ENCODE data around the gene RBMY1A1.
"Not testable (repeated sequence)": the region's sequence is repeated elsewhere in the genome, so short reads cannot be mapped to it uniquely, and the experiment has no call there.

RBMY1A1 gene

DNA sequence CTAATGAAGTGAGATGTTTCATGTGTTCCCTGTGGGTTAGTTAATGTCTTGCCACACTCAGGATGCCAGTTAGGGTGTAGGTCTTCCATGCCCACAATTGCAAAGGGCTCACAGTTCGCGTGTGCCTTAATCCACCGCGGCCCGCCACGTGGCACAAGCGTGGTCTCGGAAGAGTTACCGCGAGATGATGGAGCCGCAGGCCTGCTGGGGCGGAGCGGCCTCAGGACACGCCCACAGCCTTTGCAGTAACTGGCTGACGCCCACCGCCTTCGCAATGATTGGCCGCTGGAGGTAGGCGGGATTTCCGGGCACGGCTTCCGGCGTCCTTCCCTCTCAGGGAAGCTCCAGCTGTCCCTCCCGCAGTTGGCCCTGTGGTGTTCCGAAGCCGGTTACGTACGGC, at the start of gene RBMY1A1:
Gene RBMY1A1 (plus strand): TSS at position 301 of the 400 bp plus-strand sequence. CDS start 2,013 bp downstream, outside the sequence.
- CTCF ChIA-PET; DNase-seq (ENCODE audit: extremely low spot score); POLR2A ChIA-PET: not testable (repeated sequence)

DNA sequence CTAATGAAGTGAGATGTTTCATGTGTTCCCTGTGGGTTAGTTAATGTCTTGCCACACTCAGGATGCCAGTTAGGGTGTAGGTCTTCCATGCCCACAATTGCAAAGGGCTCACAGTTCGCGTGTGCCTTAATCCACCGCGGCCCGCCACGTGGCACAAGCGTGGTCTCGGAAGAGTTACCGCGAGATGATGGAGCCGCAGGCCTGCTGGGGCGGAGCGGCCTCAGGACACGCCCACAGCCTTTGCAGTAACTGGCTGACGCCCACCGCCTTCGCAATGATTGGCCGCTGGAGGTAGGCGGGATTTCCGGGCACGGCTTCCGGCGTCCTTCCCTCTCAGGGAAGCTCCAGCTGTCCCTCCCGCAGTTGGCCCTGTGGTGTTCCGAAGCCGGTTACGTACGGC, 23.6 kb upstream of the RBMY1A1 start, which contains the start of gene RBMY1B:
Gene RBMY1B (plus strand): TSS at position 301 of the 400 bp plus-strand sequence. CDS start 2,013 bp downstream, outside the sequence.
- DNase-seq (ENCODE audit: extremely low spot score); POLR2A ChIA-PET; CTCF ChIA-PET: not testable (repeated sequence)

DNA sequence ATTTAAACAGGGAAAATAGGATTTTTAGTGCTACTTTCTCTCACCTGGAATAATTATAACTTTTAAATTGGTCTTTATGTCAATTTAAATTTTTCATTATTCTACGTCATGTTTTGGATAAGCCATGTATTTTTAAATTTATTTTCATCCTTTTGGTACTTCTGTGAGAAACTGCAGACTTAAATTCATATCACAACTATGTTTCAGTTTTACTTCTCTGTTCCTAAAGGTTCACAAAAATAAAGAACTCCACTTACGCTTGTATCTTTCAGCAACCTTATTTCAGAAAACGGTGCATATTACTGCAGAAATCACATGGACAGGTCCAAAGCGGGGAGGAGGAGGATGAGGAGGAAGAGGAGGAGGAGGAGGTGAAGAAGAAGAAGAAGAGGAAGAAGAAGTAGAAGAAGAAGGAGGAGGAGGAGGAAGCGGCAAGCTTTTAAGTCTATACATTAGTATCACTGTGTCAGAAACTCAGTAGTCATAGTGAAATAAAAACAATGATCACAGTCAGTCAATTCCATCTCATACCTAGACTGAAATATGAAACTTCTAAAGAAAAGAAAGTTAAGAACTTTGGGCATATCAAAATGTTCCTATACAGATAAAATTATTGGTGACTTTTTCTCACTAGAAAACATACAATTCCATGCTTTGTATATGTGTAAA, 24.8 kb downstream of the RBMY1A1 start:
- CTCF ChIA-PET; POLR2A ChIA-PET; DNase-seq (ENCODE audit: extremely low spot score): not testable (repeated sequence)

DNA sequence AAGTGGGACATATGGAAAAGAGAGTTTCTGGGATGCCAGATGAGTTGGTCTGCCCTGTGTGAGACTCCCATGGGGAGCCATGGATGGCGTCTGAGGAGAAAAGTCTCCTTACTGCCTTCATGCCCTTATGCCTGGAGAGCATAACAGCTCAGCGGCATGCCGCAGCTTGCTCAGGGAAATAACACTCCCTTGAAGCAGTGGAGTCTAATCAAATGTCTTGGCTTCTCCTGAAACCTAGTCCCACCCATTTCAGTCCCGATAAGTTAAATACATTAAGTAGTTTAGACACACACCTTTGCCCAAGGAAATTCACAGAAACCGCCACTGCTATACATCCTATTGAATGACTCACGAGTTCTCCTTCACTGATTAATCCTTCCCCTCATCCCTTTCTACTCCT, 50.8 kb downstream of the RBMY1A1 start:
- CTCF ChIA-PET: no interaction called here
- TF ChIP-seq, protein P1, sequence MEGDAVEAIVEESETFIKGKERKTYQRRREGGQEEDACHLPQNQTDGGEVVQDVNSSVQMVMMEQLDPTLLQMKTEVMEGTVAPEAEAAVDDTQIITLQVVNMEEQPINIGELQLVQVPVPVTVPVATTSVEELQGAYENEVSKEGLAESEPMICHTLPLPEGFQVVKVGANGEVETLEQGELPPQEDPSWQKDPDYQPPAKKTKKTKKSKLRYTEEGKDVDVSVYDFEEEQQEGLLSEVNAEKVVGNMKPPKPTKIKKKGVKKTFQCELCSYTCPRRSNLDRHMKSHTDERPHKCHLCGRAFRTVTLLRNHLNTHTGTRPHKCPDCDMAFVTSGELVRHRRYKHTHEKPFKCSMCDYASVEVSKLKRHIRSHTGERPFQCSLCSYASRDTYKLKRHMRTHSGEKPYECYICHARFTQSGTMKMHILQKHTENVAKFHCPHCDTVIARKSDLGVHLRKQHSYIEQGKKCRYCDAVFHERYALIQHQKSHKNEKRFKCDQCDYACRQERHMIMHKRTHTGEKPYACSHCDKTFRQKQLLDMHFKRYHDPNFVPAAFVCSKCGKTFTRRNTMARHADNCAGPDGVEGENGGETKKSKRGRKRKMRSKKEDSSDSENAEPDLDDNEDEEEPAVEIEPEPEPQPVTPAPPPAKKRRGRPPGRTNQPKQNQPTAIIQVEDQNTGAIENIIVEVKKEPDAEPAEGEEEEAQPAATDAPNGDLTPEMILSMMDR (IDR thresholded peaks at IDR 0.05; ENCODE audit: control extremely low read depth, extremely low read depth, low read depth, missing control alignments): no peak
- DNase-seq (ENCODE audit: extremely low spot score): no peak
- POLR2A ChIA-PET: no interaction called here

DNA sequence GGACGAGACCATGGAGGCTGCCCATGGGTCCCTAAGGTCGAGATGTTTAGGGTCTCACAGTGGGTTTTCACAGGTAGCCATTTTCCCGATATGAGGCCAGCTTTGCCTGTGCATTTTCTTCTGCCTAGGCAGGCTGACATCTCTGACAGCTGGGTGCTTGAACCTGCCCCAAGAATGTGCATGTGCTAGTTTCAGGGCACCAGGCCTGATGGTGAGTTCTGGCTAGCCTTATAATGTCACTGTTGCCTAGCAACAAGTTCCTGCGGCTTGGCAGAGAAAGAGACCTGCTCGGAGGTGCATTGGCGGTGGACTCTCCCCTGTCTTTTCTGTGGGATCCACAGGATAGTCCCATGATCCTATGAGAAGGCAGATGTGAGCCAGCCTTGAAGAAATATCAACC, 51.8 kb downstream of the RBMY1A1 start:
- DNase-seq (ENCODE audit: extremely low spot score); CTCF ChIA-PET; POLR2A ChIA-PET: not testable (repeated sequence)

DNA sequence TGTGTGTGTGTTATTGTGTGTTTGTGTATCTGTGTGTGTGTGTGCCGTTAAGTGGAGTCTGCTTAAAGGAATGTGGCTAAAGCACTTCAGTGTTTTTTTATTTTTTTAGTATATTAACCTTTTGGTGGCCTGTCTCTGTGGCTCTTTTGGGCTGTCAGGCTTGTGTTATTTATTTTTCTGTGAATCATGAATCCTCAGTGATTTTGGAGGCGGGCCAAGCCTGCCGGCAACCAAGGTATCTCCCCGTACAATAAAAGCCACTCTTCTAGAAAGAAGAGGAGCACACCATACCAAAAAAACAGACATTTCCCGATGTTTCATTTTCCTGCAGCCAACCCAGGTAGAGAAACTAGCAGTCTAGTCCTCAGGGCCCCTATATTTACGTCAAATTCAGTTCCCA, 57.4 kb downstream of the RBMY1A1 start:
- CTCF ChIA-PET: no interaction called here
- DNase-seq (ENCODE audit: extremely low spot score): no peak
- TF ChIP-seq, protein P1 (IDR thresholded peaks at IDR 0.05; ENCODE audit: control extremely low read depth, extremely low read depth, low read depth, missing control alignments): no peak
- POLR2A ChIA-PET: no interaction called here

DNA sequence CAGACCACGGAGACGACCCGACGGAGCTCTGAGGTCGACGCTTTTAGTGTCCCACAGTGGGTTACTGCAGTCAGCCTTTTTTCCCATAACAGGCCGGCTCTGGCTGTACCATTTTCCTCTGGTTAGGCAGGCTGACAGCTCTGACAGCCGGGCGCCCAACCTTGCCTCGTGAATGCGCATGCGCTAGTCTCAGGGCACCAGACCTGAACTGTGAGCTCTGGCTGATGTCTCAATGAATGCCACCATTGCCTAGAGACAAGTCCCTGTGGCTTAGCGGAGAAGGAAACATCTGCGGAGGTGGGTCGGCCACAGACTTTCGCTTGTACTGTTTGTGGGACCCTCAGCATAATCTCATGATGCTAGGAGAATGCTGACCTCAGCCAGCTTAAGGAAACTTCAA, 61.6 kb downstream of the RBMY1A1 start:
- CTCF ChIA-PET; DNase-seq (ENCODE audit: extremely low spot score); POLR2A ChIA-PET: not testable (repeated sequence)

All from GM10248 (cell line).